ENCODE data around the gene HS2ST1.

DNA sequence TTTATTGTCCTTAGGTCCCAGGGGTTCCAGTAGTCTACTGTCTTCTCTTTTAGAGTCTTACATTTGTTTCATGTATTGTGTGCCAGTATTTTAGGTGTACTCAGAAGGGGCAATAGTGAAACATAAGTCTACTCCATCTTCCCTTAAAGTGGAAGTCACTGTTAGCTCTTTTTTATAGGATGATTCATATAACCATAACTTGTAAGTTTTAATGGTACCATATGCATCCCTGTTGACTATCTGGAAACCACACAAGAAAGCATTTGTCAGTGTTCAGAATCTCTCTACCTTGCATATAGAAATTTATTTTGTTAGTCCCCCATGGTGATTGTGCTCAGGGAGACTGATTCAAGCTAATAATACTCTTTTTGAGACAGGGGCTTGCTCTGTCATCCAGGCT, 149.9 kb downstream of the HS2ST1 start:
- TF ChIP-seq ZNF622 (IDR thresholded peaks at IDR 0.05) (no peak), CBX3 (IDR thresholded peaks at IDR 0.05; ENCODE audit: borderline replicate concordance, low read depth) (no peak)
- TF ChIP-seq, protein P1, sequence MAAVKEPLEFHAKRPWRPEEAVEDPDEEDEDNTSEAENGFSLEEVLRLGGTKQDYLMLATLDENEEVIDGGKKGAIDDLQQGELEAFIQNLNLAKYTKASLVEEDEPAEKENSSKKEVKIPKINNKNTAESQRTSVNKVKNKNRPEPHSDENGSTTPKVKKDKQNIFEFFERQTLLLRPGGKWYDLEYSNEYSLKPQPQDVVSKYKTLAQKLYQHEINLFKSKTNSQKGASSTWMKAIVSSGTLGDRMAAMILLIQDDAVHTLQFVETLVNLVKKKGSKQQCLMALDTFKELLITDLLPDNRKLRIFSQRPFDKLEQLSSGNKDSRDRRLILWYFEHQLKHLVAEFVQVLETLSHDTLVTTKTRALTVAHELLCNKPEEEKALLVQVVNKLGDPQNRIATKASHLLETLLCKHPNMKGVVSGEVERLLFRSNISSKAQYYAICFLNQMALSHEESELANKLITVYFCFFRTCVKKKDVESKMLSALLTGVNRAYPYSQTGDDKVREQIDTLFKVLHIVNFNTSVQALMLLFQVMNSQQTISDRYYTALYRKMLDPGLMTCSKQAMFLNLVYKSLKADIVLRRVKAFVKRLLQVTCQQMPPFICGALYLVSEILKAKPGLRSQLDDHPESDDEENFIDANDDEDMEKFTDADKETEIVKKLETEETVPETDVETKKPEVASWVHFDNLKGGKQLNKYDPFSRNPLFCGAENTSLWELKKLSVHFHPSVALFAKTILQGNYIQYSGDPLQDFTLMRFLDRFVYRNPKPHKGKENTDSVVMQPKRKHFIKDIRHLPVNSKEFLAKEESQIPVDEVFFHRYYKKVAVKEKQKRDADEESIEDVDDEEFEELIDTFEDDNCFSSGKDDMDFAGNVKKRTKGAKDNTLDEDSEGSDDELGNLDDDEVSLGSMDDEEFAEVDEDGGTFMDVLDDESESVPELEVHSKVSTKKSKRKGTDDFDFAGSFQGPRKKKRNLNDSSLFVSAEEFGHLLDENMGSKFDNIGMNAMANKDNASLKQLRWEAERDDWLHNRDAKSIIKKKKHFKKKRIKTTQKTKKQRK (IDR thresholded peaks at IDR 0.05; ENCODE audit: low read depth, low read length): no peak
